HuH-7.5 (cell line): ENCODE data around the gene ACER3.
"Not testable (repeated sequence)": the region's sequence is repeated elsewhere in the genome, so short reads cannot be mapped to it uniquely, and the experiment has no call there.

Experiments used
- DNase-seq: peaks from one replicate; pipeline ENCODE4 v3.0.0; 2011; ENCODE audit warnings: low spot score

Gene ACER3

DNA sequence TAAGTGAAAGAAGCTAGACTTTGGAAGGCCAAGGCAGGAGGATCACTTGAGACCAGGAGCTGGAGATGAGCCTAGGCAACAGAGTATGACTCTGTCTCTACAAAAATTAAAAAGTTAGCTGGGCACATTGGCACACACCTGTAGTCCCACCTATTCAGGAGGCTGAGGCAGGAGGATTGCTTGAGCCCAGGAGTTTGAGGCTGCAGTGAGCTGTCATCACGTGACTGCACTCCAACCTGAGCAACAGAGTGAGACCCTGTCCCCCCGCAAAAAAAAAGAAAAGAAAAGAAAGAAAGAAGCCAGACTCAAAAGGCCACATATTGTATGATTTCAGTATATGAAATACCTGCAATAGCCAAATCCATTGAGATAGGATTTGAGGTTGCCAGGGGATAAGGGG is 198.2 kb downstream of the ACER3 start:
- no peak for DNase-seq

DNA sequence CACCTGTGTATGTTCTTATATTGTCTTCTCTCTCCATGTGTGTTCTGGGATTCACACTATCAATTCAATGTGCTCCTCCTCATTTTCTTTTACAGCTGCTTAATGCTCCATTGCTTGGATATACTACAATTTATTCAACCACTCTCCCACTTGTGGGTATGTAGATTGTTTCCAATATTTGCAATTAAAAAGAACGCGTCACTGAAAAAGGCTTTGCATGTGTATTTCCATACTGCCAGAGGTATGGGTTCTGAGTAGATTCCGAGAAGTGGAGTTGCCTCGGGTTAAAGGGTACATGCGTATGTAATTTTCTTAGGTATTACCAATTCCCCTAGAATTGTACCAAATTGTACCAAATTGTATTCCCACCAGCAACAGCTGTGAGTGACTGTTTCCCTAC is 199.1 kb downstream of the ACER3 start:
- no peak for DNase-seq

DNA sequence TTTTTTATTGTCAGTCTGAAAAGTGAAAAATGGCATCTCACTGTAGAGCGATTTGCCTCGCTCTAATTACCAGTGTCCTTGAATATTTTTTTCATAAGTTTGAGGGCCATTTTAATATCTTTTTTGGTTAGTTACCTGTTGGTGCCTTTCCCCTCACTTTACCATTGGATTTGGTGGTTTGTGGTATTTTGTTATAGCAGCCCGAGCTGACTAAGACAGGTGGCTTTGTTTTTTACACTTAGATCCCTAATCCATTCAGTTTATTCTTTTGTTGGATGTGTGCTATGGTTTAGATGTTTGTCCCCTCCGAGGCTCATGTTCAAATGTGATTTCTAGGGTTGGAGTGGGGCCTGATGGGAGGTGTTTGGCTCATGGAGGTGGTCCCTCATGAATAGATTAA is 199.5 kb downstream of the ACER3 start:
- no peak for DNase-seq

DNA sequence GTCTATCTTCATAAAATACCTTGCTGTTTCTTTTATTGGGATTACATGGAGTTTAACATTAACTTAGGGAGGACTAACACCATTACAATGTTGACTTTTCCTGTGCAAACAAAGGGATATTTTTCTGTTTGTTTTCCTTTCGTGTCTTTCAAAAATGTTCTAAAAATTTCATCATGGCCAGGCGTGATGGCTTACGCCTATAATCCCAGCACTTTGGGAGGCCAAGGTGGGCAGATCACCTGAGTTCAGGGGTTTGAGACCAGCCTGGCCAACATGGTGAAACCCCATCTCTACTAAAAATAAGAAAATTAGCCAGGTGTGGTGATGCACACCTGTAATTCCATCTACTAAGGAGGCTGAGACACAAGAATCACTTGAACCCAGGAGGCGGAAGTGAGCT is 200.5 kb downstream of the ACER3 start:
- DNase-seq = not testable (repeated sequence)

DNA sequence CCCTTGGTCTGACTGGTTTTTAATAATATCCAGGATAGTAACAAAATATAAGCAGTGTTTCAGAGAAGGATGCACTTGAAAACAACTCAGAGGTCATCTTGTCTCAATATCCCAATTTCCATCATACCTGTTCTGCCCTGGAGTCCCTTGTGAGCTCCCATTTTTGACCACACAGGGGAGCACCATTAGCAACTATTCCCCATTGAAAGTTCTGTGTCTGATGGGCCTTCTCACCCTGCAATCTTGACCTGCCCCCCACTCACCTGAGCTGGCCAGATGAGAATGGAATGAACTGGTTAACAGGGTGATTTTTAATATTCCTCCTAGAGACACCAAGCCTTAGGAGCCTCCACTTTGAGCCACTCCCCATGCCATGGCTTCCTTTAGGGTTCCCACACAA is 202.2 kb downstream of the ACER3 start:
- DNase-seq = no peak

DNA sequence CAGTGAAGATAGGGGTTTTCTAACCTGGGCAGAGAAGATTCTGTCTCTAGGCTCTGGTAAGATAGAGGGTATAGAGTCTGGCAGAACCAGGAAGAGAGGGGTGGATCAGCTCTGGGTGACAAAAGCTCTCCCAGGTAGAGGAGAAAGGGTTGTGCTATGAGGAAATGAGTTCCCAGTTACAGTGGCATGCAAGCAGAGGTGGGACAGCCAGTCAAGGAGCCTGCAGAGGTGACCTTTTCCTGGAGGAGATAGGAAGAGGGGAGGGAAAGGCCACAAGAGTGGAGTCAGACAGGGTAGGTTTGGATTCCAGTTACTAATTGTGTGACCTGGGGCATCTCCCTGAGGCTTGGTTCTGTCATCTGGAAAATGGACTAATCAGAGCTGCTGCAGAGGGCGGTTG is 202.7 kb downstream of the ACER3 start:
- no peak for DNase-seq

DNA sequence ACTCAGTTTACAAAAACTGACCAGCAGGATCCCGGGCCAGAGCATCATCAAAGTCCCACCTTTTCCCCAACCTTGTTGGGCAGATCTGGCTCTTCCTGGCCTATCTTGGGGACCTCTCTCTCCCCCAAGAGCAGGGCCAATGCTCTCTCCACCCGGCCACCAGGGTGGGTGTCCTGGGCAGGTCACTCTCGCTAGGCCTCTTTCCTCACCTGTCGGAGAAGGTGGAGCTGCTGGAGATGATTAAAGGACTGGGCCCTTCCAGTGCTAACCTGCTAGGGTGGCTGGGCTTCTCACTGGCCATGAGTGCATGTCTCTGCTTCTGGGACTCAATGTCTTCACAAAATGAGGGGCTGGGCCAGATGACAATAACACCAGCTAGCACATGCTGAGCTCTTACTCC is 203.1 kb downstream of the ACER3 start:
- no peak for DNase-seq

DNA sequence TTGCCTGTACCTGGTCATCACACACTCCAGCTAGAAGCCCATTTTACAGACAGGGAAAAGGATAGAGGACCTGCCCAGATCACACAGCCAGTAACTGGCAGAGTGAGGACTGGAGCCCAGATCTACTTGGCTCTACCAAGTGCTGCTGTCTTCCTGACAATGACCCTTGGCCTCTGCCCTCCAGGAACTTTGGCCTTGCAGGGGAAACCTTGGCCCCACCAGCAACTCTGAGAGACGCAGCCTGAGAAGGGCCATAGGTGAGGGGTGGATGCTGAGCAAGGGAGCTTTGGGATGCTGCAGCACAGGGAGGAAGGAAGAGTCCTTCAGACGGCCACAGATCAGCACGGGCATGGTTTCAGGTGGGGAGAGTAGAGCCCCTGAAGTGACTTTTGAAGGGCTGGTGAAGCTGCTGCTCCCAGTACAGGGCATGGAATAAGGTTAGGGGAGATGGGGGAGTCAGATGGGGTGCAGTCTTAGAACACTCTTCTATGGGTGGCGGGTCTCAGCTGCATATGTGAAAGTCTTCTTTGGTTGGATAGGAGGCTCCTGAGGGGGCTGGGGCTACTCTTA is 204.0 kb downstream of the ACER3 start:
- DNase-seq = no peak

DNA sequence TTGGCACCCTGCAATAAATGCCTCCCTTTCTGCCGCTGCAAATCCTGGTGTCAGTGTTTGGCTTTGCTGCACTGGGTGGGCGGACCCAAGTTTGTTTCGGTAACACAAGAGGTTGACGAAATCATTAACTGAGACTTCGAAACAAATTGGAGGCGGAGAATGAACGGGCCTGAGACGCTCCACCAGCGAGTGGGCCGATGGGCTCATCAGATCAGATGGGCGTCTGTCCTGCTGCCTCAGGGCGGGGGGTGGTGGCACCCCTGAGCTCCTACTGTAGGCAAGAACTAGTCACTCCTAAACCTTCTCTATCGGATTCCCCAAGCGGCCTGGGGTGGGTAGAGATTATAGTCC is 205.1 kb downstream of the ACER3 start:
- DNase-seq = no peak

DNA sequence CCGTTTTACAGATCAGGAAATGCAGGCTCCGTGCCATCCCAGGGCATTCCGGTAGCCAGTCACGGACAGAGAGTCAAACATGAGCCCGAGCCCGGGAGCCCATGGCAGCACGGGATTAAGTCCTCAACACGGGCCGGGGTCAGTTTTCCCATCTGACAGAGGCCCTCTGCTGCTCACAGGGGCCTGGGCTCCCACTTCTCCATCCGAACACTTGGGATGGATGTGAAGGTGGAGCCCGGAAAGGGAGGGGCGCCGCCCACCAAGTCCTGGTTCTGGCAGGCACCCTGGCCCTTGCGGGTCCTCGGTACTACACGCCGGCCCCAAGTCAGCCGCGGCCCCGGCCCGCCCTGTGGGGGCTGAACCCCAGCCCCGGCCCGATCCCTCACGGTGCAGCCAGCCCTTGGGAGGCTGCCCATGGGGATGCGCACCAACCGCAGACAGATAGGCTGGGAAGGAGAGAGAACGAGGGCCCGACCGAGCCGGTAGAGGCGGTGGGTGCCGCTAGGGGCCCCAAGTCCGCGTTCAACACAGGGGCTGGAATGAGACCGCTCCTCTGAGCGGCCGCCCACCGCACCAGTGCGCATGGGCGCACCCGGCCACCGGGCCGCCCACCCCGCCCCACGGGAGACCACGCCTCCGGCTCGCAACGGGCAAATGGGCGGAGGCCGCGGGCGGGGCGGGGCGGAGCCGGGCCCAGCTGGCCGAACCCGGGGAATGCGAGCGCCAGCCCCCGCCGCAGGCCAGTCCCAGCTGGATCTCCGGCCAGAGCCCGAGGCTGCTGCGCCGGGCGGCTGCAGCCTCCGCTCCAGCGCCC is 205.7 kb downstream of the ACER3 start, which contains the start of gene CAPN5:
Gene CAPN5 (plus strand): TSS at position 743 of the 814 bp plus-strand sequence. CDS start 17,916 bp downstream, outside the sequence.
- peak; percentile 88 for DNase-seq

DNA sequence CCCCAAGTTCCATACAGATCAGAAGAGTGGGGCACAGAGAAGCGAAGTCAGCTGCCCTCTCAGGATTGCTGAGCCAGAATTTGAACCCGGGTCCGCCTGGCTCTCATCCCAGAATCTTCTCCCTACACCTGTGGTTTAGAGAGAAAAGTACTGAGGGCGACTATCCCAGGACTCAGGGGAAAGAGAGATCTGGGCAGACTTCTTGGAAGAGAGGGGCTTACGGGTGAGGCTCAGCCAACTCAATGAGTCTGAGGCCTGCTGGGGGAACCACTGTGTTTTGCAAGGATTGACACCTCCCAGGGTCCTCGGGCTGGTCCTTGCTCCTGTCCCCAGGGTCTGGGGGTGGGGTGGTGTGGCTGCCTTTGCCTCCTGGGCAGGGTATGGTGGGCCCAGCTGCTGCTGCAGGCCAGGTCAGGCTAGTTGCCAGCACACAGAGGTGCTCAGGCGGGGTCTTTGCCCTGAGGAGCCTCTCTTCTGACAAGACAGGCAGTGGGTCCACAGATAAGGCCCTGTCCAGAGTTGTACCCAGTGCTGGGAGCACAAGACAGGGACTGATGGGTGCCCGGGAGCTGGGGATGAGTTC is 207.2 kb downstream of the ACER3 start:
- no peak for DNase-seq

DNA sequence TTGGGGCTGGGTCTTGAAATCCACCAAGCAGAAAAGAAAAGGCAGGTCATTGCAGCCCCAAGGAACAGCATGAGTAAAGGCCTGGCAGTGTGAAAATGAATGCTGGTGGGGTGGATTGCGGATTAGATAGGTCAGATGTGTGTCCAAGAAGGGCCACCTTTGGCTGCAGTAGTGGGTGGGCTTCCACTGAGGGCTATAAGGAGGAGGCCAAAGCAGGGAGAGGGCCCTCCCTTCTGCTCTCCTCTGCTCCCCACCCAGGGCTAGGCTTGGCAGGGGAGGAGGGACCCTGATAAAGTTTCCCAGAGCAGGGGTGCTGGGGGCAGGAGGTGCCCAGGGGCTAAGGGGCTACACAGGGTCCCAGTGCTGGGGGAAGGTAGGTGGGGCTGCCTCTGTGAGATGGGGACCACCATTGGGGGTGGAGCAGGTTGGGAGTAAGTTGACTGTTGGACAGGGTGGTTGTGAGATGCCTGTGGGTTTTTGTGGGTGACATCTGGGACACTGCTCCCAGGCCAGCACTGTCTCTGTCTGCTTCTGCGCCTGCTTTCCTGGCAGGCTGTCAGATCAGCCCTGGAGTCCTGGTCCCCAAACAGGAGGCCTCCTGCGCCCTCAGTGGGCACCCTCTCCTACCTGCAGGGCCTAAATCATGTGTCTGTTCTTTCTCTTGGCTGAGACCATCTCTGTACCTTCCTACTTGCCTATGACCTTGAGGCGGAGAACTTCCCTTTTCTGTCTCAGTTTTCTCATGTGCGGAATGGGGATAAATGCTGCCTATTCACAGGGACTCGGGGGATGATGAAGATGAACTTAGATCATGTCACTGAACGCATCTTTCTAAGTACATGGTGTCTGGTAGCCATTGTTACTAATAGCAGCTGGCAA is 208.0 kb downstream of the ACER3 start:
- no peak for DNase-seq

DNA sequence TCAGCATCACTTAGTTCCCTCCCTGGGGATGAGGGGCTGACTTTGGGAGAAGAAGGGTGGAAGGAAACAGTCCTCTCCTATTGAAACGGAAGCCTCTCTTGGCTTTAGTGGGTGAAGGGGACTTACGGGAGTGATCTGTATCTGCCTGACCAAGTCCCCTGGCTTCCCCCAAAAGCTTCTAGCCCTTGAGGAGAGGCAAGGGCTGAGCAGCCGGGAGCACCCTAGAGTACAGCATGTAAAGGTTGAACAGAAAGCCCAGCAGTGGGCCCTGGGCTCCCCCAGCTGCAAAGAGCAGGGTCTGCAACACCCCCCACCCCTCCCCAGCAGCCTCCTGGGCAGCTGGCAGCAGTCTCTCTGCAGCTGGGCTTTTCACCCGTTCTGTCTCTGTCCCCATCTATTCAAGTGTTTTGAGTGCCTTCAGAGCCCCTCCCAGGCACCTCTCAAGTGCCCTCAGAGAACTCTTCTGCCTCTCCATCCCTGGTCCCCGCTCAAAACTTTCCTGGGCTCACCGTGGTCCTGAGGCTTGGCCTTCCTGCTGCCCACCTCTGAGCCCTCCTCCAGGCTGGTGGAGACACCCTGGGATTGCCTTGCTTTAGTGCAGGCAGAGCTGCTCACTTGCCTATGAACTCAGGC is 208.7 kb downstream of the ACER3 start:
- no peak for DNase-seq

DNA sequence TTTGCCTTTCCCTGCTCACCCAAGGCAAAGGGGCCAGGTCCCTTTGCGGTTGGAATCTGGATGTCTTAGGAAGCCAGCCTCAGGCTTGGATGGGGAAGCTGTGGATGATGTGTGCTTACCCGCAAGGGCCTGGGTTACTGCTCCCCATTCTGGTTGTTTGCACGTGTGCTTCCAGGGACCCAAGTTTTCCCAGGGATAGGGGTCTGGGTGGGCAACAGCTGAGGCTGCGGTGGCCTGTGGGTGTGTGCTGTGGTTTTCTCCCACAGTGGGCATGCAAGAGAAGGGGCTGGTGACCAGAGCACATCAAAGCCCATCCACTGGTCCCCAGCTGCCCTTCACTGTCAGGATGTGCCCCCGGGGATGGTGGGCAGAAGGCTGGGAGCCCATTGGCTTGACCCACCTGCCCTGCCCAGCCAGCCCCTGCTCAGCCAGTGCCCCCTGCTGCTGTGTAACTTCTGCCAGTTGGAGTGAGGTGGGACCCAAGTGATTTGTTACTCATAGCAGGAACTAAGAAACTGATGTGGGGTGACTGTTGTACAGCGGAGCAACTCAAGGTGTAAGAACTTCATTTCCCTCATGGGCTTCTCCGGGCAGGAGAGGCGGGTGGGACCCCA is 209.4 kb downstream of the ACER3 start:
- DNase-seq = no peak

DNA sequence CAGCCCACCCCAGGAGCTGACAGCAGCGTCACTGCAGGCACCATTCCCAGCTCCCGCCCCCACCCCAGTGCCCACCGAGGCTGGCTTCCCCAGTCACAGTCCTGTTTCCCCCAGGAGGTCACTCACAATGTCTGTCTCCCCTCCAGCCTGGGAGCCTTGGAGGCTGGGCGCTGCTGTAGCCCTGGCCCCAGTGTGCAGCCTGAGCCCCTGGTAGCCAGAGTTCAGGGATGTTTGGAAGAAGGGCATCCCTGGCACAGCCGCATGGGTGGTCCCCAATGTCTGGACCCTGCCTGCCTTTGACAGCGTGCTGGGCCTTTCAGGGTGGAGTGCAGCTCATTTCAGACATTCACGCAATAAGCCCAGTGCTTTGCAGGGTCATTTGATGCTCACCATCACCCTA is 210.4 kb downstream of the ACER3 start:
- DNase-seq = no peak

DNA sequence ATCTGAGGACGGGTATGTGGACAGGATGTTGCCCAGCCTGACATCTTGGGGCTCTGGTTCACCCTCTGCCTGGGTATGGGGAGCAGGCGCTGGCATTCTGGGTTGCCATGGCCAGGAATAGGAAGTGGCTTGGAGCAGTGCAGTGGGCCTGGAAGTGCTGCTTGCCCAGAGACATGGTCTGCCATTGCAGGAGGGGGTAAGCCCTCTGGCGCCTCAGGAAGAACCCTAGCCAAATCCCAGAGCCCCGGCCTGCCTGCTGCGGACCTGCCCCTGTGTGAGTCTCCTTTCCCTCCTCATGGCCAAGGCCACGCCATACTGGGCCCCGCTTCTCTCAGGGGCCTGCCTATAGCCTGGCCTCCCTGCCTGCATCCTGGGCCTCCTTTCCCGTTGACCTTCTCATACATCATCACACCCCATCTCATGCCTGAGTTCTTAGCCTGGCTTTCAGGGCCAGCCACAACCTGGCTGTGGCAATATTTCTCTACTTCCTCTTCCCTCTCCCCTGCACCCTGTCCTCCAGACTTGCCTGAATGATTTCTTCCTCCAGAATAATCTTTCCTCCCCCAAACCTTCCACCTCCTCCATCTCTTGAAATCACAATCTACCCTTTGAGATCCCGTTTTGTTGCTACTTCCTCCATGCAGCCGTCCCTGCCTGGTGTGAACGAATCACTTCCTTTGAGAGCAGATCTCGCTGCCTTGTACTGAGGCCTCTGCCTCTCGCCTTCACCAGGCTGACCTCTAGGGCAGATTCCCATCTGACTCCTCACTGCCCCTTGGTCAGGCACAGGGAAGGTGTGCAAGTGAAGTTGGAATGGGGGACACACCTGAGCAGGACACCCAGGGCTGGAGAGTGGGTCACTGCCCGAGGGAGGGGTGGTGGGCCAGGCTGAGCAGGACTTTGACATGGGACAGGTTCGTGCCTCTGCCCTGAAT is 211.2 kb downstream of the ACER3 start:
- no peak for DNase-seq

DNA sequence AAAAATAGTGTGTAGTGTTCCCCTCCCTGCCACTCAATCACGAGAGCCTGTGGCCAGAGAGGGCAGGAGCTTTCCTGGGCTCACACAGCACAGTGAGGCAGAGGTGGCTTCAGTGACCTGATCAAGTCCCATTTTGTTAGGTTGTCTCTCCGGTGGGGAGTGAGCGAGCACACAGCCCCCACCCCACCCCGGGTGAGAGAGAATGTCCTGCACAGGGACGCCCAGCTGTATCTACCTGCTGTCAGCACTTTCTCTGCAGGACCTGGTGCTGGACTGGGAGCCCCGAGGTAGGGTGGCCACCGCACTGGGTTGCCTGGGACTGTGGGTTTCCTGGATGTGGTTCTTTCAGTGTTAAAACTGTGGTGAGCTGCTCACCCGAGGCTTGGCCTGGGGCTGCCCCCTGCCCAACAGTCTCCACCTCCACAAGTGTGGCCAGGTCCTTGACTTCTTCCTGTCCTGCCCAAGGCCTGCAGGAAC is 212.2 kb downstream of the ACER3 start:
- no peak for DNase-seq

DNA sequence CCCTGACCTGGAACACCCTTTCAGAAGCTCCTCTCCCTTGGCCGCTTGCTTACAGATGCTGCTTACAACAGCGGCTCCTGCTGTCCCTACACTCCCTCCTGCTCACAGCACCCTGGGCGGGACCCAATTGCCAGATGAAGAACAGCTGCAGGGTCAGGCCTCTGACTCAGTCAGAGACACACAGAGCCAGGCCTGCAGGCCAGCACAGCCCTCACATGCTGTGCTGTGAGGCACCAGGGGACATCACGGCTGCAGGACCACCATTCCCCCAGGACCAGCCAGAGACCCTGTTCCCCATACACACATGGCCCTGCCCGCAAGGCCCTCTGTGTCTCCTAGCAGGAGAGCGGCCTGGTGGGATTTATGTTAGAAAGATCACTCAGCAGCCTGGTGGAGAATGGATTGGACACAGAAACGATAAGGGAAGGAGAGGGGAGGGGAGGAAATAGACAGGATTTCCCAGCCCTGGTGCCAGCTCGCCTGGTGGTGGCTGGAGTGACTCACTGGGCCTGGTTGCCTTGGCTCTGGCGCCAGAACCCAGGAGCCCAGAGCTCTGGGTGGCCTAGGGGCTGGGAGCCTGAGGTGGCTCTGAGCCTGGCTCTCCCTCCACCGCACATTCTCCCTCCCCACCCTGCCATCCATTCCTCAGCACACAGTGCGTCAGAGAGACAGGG is 212.7 kb downstream of the ACER3 start:
- no peak for DNase-seq

DNA sequence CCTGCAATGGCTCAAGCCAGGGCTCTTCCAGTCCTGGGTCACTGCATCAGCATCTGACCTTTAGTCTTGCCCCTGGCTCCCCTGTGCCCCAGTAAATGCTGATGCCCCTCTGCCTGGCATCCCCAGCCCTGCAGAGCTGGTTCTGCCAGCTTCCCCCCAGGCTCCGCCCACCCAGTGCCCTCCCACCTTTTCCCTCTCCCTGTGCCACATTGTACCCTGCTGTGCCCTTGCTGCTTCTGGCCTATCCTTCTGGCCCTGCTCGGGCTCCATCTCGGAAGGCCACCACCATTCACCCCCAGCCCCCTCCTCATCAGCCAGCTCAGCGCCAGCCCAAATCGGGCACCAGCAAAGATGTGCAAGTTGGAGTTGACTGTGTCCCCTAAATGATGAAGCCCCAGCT is 213.5 kb downstream of the ACER3 start:
- DNase-seq = no peak
